HG03039 (cell line): Measurements from ENCODE around the gene FKBP6.
"Not testable (repeated sequence)": the region's sequence is repeated elsewhere in the genome, so short reads cannot be mapped to it uniquely, and the experiment has no call there.

ENCODE experiments used
- ATAC-seq: cut with Tn5 transposase; IDR thresholded peaks from one replicate; pipeline ENCODE4 v1.9.1; 2021; ENCODE audit warnings: mild to moderate bottlenecking, moderate library complexity; ENCODE audit not compliant: unreplicated experiment

Gene FKBP6

DNA sequence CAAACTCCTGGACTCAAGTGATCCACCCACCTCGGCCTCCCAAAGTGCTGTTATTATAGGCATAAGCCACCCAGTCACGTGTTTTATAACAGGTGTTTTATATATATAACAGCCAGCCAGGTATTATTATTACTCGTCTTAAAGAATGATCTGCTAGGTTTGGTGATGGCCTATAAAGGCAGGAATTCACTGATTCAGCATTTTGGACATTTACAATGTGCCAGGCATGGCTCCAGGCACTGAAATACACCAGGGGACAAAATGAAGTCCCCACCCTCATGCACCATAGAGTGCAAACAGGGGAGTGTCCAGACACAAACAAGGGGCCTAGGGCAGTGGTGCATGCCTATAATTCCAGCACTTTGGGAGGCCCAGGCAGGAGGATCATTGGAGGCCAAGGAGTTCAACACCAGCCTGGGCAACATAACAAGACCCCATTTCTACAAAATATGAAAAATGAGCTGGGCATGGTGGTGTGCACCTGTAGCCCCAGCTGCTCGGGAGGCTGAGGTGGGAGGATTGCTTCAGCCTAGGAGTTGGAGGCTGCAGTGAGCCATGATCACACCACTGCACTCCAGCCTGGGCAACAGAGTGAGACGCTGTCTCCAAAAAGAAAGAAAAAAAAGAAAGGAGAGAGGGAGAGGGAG is 4.4 kb upstream of the FKBP6 start:
- ATAC-seq: not testable (repeated sequence)

DNA sequence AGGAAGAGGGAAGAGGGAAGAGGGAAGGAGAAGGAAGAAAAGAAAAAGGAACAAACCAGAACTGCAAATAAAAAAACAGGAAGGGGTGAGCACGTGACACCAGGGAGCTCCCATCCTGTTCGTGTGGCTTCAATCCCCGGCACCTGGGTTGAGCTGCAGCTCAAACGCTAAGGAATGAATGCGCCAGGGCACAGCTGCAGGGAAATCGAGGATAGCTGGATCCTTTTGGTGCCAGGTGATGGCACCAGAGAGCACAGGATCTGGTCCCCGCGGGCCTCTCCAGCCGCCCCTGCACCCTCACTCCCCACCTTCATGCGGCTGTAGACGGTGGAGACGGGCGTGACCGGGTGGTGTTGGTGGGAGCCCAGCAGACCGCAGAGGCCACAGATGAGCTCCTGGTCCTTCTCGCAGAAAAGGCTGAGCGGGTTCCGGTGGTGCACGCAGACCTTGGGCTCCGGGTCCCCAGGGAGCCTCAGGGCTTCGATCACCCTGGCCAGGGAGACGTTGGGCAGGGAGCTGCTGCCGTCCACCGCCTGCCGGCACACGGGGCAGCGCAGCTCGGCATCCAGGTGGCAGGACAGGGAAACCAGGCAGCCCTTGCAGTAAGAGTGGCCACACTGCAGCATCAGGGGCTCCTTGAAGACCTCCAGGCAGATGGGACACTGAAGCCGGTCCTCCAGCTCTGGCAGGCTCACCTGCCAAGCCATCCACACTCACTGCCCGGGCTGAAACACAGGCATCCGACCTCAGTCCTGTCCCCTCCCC is 3.7 kb upstream of the FKBP6 start:
- ATAC-seq: not testable (repeated sequence)

DNA sequence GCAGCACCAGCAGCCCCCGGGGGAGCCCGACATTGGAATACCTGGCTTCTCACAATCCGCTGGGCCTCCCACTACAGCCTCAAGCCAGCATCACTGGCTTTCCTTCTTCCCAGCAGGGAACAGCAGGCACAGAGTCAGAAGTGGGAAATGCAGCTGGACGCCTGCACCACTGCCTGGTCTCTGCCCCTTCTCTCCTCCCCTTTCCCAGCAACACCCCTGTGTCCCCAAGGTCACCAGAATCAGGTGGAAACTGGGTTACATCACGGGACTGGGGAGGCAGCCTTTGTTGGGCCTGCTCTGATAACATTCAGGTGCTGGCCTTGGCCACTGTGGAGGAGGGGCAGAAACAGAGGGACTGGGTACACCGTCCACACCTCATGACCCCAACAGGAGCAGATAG is 2.5 kb upstream of the FKBP6 start:
- ATAC-seq: not testable (repeated sequence)

DNA sequence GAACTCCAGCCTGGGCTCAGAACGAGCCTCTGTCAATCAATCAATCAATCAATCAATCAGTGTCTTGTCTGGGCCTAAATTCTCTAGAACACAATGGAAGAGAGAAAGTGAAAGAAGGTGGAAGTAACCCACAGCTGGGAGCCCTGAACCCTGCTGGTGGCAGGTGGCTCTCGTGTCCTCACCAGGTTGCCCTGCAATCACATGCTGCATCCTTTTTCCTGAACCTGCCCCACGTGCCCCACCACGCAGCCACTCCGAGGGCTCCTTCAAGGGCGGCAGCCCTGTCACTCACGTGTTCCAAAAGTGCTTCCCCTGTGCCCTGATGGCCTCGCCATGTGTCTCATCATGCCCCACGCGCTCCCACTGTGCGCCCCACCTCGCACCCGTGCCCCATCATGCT is 512 bp upstream of the FKBP6 start:
- not testable (repeated sequence) for ATAC-seq

DNA sequence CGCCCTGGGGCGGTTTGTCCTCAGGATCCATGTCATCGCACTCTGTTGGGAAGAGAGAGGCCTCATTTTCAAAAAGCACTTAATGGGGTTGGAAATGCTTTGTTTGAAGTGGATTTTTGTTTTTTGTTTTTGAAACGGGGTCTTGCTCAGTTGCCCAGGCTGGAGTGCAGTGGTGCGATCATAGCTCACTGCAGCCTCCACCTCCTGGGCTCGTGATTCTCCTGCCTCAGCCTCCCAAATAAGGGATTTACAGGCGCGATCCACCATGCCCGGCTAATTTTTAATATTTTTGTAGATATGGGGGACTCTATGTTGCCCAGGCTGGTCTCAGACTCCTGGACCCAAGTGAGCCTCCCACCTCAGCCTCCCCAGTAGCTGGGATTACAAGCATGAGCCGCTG is 735 bp downstream of the FKBP6 start:
- ATAC-seq: no peak

DNA sequence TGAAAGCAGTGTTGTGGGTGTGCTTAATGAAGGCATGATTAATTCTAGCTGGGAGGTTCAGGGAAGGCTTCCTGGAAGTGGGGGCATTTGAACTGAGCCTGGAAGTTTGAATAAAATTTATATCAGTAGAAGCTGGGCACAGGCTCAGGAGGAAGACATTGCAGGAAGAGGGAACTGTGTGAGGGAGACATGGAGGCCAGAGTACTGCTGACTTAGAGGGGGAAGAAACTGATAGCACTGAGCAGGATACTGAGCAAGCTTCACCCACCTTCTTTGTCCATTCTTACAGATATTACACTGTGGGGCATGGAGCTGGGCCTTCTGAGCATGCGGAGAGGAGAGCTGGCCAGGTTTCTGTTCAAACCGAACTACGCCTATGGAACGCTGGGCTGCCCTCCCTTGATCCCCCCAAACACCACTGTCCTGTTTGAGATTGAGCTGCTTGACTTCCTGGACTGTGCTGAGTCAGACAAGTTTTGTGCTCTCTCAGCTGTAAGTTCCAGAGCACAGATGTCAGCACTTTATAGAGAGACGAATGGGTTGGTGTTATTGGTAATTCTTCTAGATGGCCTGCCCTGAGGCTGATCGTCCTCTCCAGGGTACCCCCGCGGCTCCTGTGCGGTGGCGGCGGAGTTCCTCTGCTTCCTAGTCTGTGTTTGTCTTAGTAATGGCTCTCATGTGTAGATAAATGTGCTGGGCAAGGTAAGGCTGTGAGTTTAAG is 2.1 kb downstream of the FKBP6 start:
- no peak for ATAC-seq

DNA sequence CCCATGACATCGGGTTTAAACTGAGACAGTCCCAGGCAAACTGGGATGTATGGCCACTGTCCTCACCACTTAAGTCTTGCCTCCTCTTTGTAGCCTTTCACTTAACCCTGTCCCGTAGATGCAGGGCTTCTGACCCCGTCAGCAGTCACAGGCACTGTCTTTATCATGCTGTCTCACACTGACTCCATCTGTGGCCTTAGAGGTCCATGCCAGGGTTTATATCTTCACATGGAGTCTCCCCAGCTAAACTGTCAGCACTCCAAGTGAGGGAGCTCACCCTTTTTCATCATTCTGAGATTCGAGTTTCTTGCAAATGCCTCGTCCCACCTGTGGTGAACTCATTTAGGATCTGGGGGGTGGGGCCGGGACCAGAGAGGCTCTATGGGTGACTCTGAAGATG is 2.8 kb downstream of the FKBP6 start:
- ATAC-seq: no peak

DNA sequence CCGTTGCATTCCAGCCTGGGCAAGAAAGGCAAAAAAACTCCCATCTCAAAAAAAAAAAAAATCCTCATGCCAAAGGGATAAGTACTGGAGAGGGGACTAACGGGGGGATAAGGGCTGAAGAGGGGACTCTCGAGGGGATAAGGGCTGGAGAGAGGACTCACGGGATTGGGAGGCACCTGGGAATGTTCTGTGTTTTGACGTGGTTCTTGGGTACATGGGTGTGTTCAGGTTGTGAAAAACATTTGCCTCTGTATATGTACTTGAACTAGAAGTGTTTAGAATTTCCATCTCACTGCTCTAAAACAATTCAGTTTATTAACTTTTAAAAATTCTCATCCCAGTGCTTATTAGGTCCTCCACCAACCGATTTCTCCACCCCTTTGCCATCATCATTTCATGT is 4.5 kb downstream of the FKBP6 start:
- no peak for ATAC-seq

DNA sequence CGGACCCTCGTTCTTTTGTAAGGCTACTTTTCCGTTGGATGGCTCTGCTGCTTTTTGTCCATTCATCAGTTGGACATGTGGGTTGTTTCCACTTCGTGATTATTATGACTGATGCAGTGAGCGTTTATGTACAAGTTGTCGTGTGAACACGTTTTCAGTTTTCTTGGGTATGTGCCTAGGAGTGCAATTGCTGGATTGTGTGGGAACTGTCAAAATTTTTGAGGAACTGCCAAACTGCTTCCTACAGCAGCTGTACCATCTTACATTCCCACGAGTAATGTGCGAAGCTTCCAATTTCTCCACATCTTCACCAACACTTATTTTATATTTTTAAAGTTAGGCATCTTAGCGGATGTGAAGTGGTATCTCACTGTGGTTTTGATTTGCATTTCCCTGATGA is 10.4 kb downstream of the FKBP6 start:
- ATAC-seq: no peak

DNA sequence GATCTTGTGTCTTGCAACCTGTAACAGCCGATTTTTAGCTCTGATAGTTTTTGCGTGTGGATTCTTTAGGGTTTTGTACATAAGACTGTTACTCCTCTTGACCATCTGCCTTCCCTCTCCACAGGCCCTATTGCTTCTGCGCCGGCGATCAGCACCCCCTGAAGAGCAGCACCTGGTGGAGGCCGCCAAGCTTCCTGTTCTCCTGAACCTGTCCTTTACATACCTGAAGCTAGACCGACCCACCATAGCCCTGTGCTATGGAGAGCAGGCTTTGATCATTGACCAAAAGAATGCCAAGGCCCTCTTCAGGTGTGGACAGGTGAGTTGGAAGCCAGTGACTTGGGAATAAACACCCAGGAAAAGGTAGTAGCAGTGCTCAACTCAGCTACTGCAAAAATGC is 12.6 kb downstream of the FKBP6 start:
- ATAC-seq: no peak

DNA sequence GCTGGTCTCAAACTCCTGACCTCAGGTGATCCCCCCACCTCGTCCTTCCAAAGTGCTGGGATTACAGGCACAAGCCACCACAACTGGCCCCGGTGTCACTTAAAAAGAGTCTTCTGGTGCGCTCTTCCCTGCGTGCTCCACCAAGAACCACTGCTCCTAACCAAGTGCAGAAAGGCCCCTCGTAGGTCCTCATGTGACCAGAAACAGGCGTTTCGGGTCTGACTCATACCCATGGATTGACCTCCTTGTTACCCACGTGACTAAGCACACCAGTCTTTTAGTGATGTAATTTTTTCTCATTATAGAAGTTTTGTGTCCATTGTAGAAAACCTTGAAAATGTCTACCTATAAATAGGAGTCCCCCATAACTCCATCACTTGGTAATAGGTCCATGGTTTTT is 13.9 kb downstream of the FKBP6 start:
- ATAC-seq: no peak

DNA sequence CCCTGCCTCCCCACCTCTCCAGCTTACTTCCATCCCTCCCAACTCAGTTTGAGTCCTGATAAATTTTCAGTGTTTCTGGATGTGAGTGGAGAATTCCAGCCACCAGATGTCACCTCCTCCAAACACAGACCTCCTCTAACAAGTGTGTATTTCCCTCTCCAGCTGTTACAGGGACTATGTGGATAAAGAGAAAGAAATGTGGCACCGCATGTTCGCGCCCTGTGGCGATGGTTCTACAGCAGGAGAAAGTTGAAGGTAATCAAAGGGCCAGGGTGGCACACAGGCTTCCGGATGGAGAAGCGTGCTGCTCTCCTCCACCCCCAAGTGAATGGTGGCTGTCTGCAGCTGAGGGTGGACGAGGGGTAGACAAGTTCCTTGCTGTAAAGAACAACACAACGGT is 14.7 kb downstream of the FKBP6 start:
- ATAC-seq: no peak

DNA sequence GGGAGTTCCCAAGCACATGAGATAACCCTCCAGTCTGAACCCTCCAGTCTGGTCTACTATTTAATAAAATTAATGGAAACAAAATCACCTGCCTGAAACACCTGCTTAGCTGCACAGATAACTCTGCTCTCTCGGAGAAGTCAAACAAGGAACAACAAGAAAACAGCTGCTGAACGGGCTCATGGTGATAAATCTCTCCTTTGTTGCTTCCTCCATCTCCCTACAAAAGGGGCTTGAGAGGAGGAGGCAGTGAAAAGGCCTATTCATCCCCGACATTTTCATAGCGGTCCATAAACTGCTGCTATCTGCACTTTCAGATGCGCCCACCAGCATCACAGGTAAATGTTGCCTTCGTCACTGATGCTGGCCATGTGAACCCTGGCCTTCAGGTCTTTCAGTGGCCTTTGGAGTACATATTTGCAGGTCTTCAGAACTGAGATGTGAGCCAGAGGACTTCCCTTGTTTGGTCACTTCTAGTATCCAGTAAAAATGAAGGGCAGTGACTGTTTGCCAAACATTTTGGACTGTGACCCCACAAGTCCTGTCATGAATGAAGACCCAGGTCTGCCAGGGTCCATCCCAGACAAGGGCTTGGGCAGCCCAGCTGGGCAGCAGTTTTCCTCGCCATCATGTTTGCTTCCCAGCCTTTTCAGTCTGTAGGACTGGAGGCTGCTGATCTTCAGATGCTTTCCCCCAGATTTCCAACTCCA is 15.9 kb downstream of the FKBP6 start:
- ATAC-seq: no peak

DNA sequence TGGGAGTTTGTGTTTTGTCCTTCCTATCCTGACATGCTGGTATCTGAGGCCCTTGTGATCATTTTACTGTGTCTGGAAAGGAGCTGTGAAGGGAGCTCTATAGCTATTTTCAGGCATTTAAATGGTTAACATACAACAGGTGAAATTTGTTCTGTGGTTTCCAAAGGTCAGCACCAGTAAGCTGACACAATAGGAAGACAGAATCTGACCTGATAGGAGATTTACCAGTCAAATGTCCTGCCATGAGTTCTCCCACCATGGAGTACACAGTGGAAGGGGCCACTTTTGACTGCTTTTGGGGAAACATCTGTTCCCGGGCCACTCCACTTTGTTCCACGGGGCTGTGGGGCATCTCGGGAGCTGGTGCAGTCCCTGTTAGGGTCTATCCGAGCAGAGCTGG is 17.6 kb downstream of the FKBP6 start:
- no peak for ATAC-seq

DNA sequence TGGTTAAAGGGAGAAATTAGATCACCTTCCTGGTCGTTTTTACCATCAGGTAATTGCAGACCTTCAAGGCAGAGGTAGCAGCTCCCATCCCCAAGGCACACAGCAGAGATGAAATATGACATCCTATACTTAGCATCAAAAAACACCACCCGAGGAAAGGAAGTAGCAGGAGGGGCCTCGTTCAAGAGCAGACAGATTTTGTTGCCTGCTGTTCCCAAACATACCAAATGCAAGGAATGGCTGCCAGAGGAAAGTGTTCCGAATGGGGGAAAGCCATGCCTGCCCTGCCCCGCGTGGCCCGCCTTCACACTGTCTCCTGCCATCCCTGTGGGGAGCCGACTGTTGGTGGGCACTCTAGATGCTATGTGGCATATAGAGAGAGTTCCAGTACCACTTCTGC is 18.0 kb downstream of the FKBP6 start:
- ATAC-seq: no peak

DNA sequence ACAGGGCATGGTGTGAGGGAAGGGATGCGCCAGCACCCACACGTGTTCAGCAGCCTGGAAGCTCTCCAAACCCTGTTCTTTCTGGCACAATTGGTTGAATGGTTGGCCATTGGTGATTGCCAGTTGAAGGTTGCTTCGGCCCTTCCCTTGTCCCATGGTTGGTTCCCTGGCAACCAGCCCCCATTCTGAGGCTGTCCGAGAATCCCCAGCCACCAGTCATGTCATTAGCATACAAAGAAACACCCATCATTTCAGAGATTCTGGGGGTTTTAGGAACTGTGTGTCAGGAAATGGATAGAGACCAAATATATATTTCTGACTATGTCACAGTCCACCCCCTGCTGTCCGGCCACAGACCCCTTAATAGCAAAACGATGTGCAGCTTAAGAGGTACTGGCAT is 21.8 kb downstream of the FKBP6 start:
- ATAC-seq: no peak

DNA sequence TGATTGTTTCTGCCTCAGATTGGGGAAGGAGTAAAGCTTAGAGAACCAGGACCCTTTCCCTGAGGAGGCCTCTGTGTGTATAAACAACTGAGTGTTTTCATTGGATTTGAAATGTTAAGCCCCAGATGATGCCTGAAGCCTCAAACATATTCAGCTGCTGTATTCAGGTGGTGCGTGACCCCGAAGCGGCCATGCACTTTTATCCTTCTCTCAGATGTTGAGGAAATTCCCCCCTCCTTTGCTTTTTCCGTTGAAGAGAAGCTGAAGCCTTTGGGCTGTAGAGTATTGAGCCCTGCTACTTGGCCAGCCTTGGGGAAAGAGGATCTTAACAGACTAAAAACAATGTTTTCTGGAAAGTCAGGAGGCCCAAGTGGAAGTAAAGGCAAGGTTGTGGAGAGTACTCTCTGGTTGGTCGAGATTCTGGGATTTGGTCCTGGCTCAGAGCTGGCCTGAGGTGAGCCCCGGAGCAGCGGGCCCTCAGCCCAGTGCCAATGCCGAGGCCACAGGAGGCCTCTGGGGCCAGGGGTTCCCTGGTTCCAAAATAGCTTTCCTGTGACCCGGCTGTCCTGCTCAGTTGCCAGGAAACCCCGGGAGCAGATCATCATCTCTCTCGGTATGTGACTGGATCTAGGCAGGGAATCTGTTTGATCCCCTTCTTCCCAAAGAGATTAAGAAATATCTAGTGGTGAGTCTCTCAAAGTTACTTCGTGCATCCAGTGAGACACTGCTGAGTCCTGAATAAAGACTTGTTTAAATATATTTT is 22.5 kb downstream of the FKBP6 start:
- ATAC-seq: no peak

DNA sequence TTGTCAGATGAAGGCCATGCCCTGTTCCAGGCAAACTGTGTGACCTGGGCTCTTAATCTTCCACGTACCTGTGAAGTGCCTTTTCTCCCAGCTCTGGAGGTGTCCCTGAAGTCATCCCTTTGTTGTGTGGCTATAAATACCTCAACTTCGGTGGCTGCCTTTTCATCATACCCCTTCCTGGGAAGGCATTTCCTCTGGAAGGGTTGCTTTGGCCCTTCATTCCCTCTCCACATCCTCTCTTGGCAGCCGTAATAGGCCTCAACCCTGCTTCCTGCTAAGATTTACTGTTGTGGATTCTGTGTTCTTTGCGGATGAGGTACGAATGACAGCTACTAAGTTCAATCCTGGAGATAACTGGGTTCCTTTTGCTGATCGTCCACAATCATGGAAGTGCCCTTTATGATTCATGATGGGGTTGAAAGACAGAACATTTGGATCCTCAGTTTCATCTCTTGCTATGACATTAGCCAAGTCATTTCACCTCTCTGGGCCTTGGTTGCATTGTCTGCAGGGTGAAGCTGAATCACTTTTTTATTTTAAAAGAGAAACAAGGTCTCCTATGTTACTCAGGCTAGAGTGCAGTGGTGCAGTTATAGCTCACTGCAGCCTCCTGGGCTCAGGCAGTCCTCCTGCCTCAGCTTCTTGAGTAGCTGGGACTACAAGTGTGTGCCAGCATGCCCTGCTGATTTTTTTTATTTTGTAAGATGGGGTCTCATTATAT is 23.6 kb downstream of the FKBP6 start:
- no peak for ATAC-seq

DNA sequence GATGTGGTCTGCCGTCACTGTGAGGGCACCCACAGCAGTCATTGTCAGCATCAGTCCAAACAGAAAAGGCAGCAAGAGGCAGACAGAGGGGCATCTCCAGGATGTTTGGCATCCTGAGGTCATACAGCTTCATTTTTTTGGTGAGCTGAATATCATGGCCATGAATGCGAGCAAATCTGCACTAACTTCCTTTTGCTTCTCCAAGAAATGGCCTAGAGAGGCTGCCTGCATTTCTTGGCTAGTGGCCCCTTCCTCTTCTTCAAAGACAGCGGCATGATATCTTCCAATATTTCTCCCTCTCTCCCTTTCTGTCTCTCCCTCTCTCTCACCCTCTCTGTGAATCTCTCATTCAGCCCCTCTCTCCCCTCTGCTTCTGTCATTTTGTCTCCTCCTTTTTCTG is 24.8 kb downstream of the FKBP6 start:
- no peak for ATAC-seq

DNA sequence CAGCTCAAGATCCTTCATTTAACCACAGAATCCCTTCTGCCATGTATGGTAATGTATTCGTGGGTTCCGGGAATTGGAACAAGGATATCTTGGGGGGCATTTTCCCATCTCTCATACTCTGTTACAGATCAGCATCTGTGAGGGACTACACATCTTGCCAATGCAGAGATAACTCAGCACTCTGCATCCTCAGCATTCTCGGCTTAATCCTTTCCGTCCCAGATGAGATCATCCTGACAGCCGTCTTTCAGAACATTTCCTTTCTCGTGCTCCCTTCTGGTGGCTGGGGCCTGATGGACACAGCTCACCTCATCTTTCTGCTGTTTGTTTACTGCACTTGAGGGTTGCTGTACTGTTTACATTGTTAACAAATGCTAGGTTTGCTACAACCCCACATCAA is 25.3 kb downstream of the FKBP6 start:
- ATAC-seq: no peak
